Left ventricle myocardium inferior (tissue), 1 donor: ENCODE results near the gene KRT77. TPM values are rescaled to one million over a fixed set of nuclear protein-coding genes. Genes with fewer than 3 reads are reported as not detected.

Experiments
- DNase-seq: peaks from one replicate; pipeline ENCODE4 v3.0.0-alpha.2; 2020
- H3K27ac ChIP-seq: fragments of 200-600 bp; replicated peaks from 2 replicates; pipeline ENCODE4 v1.8.0; 2021
- H3K27me3 ChIP-seq: fragments of 200-600 bp; 2 replicates; pipeline ENCODE4 v1.8.0; 2021; ENCODE audit warnings: low read depth
- H3K36me3 ChIP-seq: fragments of 200-600 bp; 2 replicates; pipeline ENCODE4 v1.8.0; 2021
- H3K4me1 ChIP-seq: fragments of 200-600 bp; 2 replicates; pipeline ENCODE4 v1.8.0; 2021
- H3K4me3 ChIP-seq: fragments of 200-600 bp; 2 replicates; pipeline ENCODE4 v1.8.0; 2021; ENCODE audit warnings: mild to moderate bottlenecking, moderate library complexity
- H3K9me3 ChIP-seq: fragments of 200-600 bp; replicated peaks from 2 replicates; pipeline ENCODE4 v1.8.0; 2021
- CTCF ChIP-seq: fragments of 200-600 bp; IDR thresholded peaks from 2 replicates; pipeline ENCODE4 v1.8.0; 2021; ENCODE audit warnings: antibody characterized with exemption, mild to moderate bottlenecking, borderline replicate concordance
- intact Hi-C: fragments of 100-400 bp; cut with micrococcal nuclease; formaldehyde crosslinking; loops from one replicate; pipeline ENCODE4 v1.11.0; 2022
- total RNA-seq: library from RNA; stranded (reverse); fragmentation: NEBNext Ultra II Directional; extraction: Animal tissue kit (Norgen Biotek cat#: 25700); gene quantifications from one replicate; pipeline ENCODE4 v1.2.1, GENCODE V29; 2021
- donor health status: DM: no; HTN: yes; CAD: no; lungs with severe emphysema.

The KRT77 gene
- total RNA-seq, 1 donor from 2014 or later: not detected

- TF ChIP-seq CTCF: no peak
- H3K36me3 ChIP-seq: no peaks in the 10 kb centered on the region
- intact Hi-C loops: no loop called here
- DNase-seq: no peak
- H3K27ac ChIP-seq: no peak overlapping the region
- H3K4me1 ChIP-seq: no peaks in the 10 kb centered on the region
- no peak overlapping the region for H3K4me3 ChIP-seq
- no peaks in the 10 kb centered on the region for H3K9me3 ChIP-seq
- peaks cover 72% of the 10 kb centered on the region for H3K27me3 ChIP-seq
Measured at GRCh38 chr12:52740584-52740983, 37.3 kb upstream of the KRT77 start.

DNA sequence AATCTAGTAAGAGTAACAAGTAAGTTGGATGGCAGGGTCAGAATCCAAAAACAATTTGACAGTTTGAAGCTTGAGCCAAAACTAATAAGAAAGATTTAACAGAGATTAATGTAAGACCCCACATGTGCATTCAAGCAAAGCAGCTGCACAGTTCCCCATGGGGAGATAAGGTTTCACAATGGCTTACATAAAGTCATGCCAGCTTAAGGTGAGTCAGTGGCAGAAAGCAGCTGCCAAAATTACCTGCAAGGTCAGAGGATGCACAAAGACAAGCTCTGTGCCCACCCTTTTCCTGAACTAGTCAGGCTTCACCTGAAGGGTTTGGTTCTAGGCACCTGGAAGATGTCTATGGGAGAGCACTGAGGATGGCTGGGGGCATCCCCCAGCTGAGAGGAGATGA is 36.6 kb upstream of the KRT77 start:
- H3K4me1 ChIP-seq: no peaks in the 10 kb centered on the region
- H3K4me3 ChIP-seq: no peak overlapping the region
- H3K9me3 ChIP-seq: no peaks in the 10 kb centered on the region
- intact Hi-C loops: no loop called here
- H3K27ac ChIP-seq: no peak overlapping the region
- no peak for TF ChIP-seq CTCF
- no peaks in the 10 kb centered on the region for H3K36me3 ChIP-seq
- no peak for DNase-seq
- H3K27me3 ChIP-seq: peaks cover 73% of the 10 kb centered on the region

- H3K27ac ChIP-seq: no peak overlapping the region
- H3K4me3 ChIP-seq: no peak overlapping the region
- H3K4me1 ChIP-seq: no peaks in the 10 kb centered on the region
- no peaks in the 10 kb centered on the region for H3K36me3 ChIP-seq
- TF ChIP-seq CTCF: no peak
- H3K9me3 ChIP-seq: no peaks in the 10 kb centered on the region
- intact Hi-C loops: no loop called here
- H3K27me3 ChIP-seq: peaks cover 77% of the 10 kb centered on the region
- no peak for DNase-seq
Measured at GRCh38 chr12:52735816-52736632, 32.7 kb upstream of the KRT77 start.

GRCh38 chr12:52735106-52735505 is 31.8 kb upstream of the KRT77 start:
- H3K36me3 ChIP-seq: no peaks in the 10 kb centered on the region
- DNase-seq: no peak
- H3K4me3 ChIP-seq: no peak overlapping the region
- peaks cover 85% of the 10 kb centered on the region for H3K27me3 ChIP-seq
- H3K27ac ChIP-seq: no peak overlapping the region
- H3K9me3 ChIP-seq: no peaks in the 10 kb centered on the region
- intact Hi-C loops: no loop called here
- TF ChIP-seq CTCF: no peak
- H3K4me1 ChIP-seq: no peaks in the 10 kb centered on the region

- Histone ChIP-seq H3K36me3 (no peaks in the 10 kb centered on the region), H3K27ac (no peak overlapping the region), H3K9me3 (no peaks in the 10 kb centered on the region), H3K4me1 (no peaks in the 10 kb centered on the region), H3K27me3 (peaks cover 82% of the 10 kb centered on the region), H3K4me3 (no peak overlapping the region)
- intact Hi-C loops: no loop called here
- no peak for DNase-seq
- no peak for TF ChIP-seq CTCF
Measured at GRCh38 chr12:52730793-52731192, 27.5 kb upstream of the KRT77 start.
